Motor neuron (in vitro differentiated cells): ENCODE results near the gene PIGQ. TPM values are rescaled to one million over a fixed set of nuclear protein-coding genes. Genes with fewer than 3 reads are reported as not detected.

Source experiments
- ATAC-seq, 8 experiments: fragments of 200-7000 bp; cut with Tn5 transposase; replicated peaks in 6 of 8; 2 replicates each; pipeline ENCODE4 v1.8.0; 2021; ENCODE audit warnings: mild to moderate bottlenecking in 8 of 8, moderate library complexity in 8 of 8
- H3K27ac ChIP-seq, 2 donors: fragments of 250-450 bp; sonication (Bioruptor Pico); 2 replicates each; pipeline ENCODE4 v1.9.0; 2021; ENCODE audit warnings: antibody characterized with exemption in 2 of 2, mild to moderate bottlenecking in 2 of 2, moderate library complexity in 1 of 2
- H3K4me1 ChIP-seq, 2 donors: fragments of 250-450 bp; sonication (Bioruptor Pico); replicated peaks in 1 of 2; 2 replicates each; pipeline ENCODE4 v1.6.1; 2021; ENCODE audit warnings: antibody characterized with exemption in 2 of 2, mild to moderate bottlenecking in 2 of 2, moderate library complexity in 1 of 2
- H3K4me3 ChIP-seq, 5 donors: fragments of 250-450 bp; sonication (Bioruptor Pico); 2 replicates each; pipeline ENCODE4 v1.9.0; 2021; ENCODE audit warnings: antibody characterized with exemption in 5 of 5, mild to moderate bottlenecking in 5 of 5, moderate library complexity in 4 of 5
- WGBS, 10 experiments: fragments of 450-650 bp; shearing (Covaris generic); methylation state at CpG; one replicate each; pipeline ENCODE4 v1.0.0; 2022; 5-methylcytosine and 5-hydroxymethylcytosine counted together
- in situ Hi-C, 9 experiments: fragments of 400-800 bp; cut with MboI; loops; one replicate each; pipeline ENCODE4 v1.15.0; 2021; ENCODE audit warnings: low sequenced_read_pairs in 9 of 9, low pct_unique_long_range_greater_than_20kb in 2 of 9; ENCODE audit not compliant: unreplicated experiment in 9 of 9
- total RNA-seq, 8 experiments: library from RNA; unstranded; fragments of 300-600 nt; gene quantifications; 2 replicates each; pipeline versions ENCODE4 v1.2.3 to v1.2.4, GENCODE V29; 2022

Gene PIGQ
- total RNA-seq, 8 experiments from 2014 or later = 17.0 to 56.1 (median 26.0) TPM

- H3K4me1 ChIP-seq = peaks cover 40 to 53% of the 10 kb centered on the region in 2 donors
- 53 to 87% (median 68%) methylated on average over 2 to 5 of the region's 43 CpGs; no CpG with 5 or more reads in 5 of the 10 experiments for WGBS, 10 experiments
- no peak for ATAC-seq
- no peak overlapping the region for H3K27ac ChIP-seq
- H3K4me3 ChIP-seq = no peak overlapping the region
- in situ Hi-C loops = no loop called here
Observed at GRCh38 chr16:561957-562938, 7.5 kb upstream of the PIGQ start.

GRCh38 chr16:563072-563644 lies 6.6 kb upstream of the PIGQ start:
- Histone ChIP-seq H3K4me3 (no peak overlapping the region), H3K4me1 (peaks cover 40 to 53% of the 10 kb centered on the region in 2 donors), H3K27ac (no peak overlapping the region)
- ATAC-seq = no peak
- WGBS, 10 experiments = no CpG with 5 or more reads among the region's 30 CpGs
- in situ Hi-C loops = no loop called here

GRCh38 chr16:564690-565418 lies 4.9 kb upstream of the PIGQ start:
- in situ Hi-C loops = no loop called here
- H3K27ac ChIP-seq = peak overlapping the region in 1 of 2 donors; percentile 80
- no peak overlapping the region for H3K4me3 ChIP-seq
- WGBS, 10 experiments = 70 to 90% methylated on average over 2 to 4 of the region's 42 CpGs; no CpG with 5 or more reads in 8 of the 10 experiments
- ATAC-seq = no peak
- H3K4me1 ChIP-seq = peaks cover 39 to 44% of the 10 kb centered on the region in 2 donors

DNA sequence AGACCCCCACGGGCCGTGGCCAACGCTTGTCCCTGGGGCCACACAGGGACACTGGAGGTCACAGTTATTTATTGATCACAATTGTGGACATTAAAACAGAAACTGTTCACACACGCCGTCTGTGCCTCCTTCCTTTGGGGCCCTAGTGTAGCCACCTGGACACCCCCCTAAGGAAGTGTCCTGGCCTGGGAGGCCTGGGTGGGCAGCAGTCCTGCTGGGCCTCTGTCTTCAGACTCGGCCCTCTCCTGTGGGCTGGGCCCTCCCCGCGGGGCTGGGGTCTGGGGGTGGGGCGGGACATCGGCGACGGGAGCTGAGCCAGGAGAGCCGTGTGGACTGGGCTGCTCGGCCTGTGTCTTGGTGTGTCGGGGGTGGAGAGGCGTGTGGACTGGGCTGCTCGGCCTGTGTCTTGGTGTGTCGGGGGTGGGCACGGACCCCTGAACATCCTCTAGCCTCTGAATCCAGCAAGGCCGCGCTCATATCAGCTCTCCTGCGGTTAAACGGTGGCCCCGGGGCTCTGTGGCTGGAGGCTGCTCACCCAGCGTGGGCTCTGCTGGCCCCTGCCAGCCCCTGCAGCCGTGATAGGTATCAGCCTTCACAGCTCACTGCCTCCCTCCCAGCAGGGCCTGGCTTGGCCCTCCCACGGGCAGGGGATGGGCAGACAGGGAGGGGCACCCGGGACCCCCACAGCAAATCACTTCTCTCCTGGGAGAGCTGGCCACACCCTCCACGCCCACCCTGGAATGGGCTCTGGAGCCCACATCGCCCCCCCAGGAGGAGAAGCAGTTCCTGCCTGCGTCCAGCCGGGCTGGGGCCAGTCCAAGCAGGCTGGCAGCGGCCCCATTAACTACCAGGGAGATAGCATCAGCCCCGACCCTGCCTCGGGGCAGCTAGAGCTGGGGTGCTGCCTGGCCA lies 4.1 kb upstream of the PIGQ start:
- WGBS, 10 experiments = 0 to 90% methylated on average over 1 to 2 of the region's 35 CpGs; no CpG with 5 or more reads in 8 of the 10 experiments
- Histone ChIP-seq H3K4me3 (no peak overlapping the region), H3K4me1 (peaks cover 40 to 41% of the 10 kb centered on the region in 2 donors), H3K27ac (peak overlapping the region in 1 of 2 donors; percentile 80)
- in situ Hi-C loops = no loop called here
- peak in 5 of 8 experiments; percentile 52 to 77 (median 66) for ATAC-seq

DNA sequence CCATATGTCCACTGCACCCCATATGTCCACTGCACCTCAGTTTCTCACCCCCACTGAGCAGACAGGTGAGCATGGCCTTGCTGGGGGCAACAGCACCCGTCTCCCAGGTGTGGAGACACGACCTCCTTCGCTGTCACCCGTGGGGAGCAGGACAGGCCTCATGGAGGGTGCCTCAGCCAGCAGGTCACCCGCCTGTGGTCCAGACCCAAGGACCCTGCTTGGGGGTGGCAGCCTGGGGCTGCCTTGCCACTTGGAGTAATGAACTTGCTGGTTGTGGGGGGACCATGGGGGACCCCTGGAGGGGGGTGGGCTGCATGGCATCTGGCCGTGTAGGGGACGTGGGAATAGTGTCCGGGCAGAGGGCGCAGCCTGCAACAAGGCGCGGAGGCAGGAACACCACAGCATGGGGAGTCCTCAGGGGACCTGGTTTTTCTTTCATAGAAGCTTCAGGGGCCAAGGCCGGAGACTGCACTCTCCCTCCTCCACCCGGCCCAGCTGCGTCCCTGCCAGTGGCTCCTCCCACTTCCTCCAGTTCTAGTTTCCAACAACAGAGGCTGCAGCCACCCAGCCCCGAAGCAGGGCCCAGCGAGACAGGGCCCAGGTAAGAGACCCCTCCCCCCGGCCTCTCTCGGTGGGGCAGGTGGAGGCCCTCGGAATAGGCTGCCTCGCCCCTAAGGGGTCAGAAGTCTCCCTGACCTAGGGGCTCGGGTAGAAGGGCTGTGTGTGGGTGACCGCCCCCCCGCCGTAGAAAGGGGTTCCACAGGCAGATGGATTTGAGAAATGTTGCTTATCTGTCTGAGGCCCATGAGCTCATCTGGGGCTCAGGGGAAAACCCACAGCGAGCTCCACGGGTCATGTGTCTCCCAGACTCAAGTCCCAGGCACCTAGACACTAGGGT lies 3.0 kb upstream of the PIGQ start, which contains the start of gene NHLRC4:
Gene NHLRC4, plus strand, starts transcription at position 531 of the 898 bp plus-strand sequence. CDS start 1,043 bp downstream, outside the sequence.
- 0 to 22% (median 0%) methylated on average over 1 to 6 of the region's 26 CpGs; no CpG with 5 or more reads in 7 of the 10 experiments for WGBS, 10 experiments
- peaks cover 38% of the 10 kb centered on the region in 2 donors for H3K4me1 ChIP-seq
- in situ Hi-C loops = no loop called here
- peak; percentile 21 to 56 (median 45) for ATAC-seq
- H3K4me3 ChIP-seq = peak within 1 kb of the TSS in 1 of 5 donors; percentile 4
- H3K27ac ChIP-seq = peak within 1 kb of the TSS in 1 of 2 donors; percentile 80

- Histone ChIP-seq H3K4me1 (peaks cover 38% of the 10 kb centered on the region in 2 donors), H3K27ac (peak overlapping the region in 1 of 2 donors; percentile 80), H3K4me3 (no peak overlapping the region)
- in situ Hi-C loops = no loop called here
- 80 to 92% (median 88%) methylated on average over 2 to 3 of the region's 35 CpGs; no CpG with 5 or more reads in 7 of the 10 experiments for WGBS, 10 experiments
- ATAC-seq = no peak
Observed at GRCh38 chr16:567373-568256, 2.2 kb upstream of the PIGQ start.

GRCh38 chr16:568401-569258 lies 1.1 kb upstream of the PIGQ start:
- 30 to 93% (median 43%) methylated on average over 1 to 3 of the region's 11 CpGs; no CpG with 5 or more reads in 7 of the 10 experiments for WGBS, 10 experiments
- no peak for ATAC-seq
- in situ Hi-C loops = no loop called here
- peak overlapping the region in 1 of 2 donors; percentile 84 for H3K27ac ChIP-seq
- peaks cover 38% of the 10 kb centered on the region in 2 donors for H3K4me1 ChIP-seq
- peak overlapping the region in 4 of 5 donors; percentile 92 to 100 (median 97) for H3K4me3 ChIP-seq

- H3K4me1 ChIP-seq = peaks cover 10 to 11% of the 10 kb centered on the region in 2 donors
- no peak for ATAC-seq
- no peak overlapping the region for H3K27ac ChIP-seq
- in situ Hi-C loops = no loop called here
- no peak overlapping the region for H3K4me3 ChIP-seq
- WGBS, 10 experiments = 60 to 100% (median 91%) methylated on average over 2 to 7 of the region's 27 CpGs; no CpG with 5 or more reads in 6 of the 10 experiments
Observed at GRCh38 chr16:572865-573650, 3.3 kb downstream of the PIGQ start.

- in situ Hi-C loops = no loop called here
- Histone ChIP-seq H3K27ac (no peak overlapping the region), H3K4me1 (peaks cover 3 to 8% of the 10 kb centered on the region in 2 donors), H3K4me3 (no peak overlapping the region)
- WGBS, 10 experiments = 62 to 100% (median 96%) methylated on average over 1 to 9 of the region's 46 CpGs; no CpG with 5 or more reads in 5 of the 10 experiments
- ATAC-seq = no peak
Observed at GRCh38 chr16:574021-574760, 4.4 kb downstream of the PIGQ start.
